Measurements from ENCODE around the gene LRP2. TPM values are rescaled to one million over a fixed set of nuclear protein-coding genes. Genes with fewer than 3 reads are reported as not detected.

The LRP2 gene
- total RNA-seq, 4 donors from 2014 or later = not detected

GRCh38 chr2:169086893-169087467 is 275.4 kb downstream of the LRP2 start:
- Histone ChIP-seq H3K4me1 (no peaks in the 10 kb centered on the region), H3K4me3 (no peak overlapping the region), H3K36me3 (no peaks in the 10 kb centered on the region), H3K27me3 (no peaks in the 10 kb centered on the region), H3K27ac (no peak overlapping the region), H3K9me3 (no peaks in the 10 kb centered on the region)
- 92 to 95% methylated on average over 3 of the region's 3 CpGs for WGBS, 2 donors
- DNase-seq (ENCODE audit: low spot score in 2 of 2) = no peak
- no peak for TF ChIP-seq EP300 (IDR thresholded peaks at IDR 0.05)
- TF ChIP-seq POLR2A (IDR thresholded peaks at IDR 0.05) = no peak
- TF ChIP-seq, protein P1, sequence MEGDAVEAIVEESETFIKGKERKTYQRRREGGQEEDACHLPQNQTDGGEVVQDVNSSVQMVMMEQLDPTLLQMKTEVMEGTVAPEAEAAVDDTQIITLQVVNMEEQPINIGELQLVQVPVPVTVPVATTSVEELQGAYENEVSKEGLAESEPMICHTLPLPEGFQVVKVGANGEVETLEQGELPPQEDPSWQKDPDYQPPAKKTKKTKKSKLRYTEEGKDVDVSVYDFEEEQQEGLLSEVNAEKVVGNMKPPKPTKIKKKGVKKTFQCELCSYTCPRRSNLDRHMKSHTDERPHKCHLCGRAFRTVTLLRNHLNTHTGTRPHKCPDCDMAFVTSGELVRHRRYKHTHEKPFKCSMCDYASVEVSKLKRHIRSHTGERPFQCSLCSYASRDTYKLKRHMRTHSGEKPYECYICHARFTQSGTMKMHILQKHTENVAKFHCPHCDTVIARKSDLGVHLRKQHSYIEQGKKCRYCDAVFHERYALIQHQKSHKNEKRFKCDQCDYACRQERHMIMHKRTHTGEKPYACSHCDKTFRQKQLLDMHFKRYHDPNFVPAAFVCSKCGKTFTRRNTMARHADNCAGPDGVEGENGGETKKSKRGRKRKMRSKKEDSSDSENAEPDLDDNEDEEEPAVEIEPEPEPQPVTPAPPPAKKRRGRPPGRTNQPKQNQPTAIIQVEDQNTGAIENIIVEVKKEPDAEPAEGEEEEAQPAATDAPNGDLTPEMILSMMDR (IDR thresholded peaks at IDR 0.05) = no peak

DNA sequence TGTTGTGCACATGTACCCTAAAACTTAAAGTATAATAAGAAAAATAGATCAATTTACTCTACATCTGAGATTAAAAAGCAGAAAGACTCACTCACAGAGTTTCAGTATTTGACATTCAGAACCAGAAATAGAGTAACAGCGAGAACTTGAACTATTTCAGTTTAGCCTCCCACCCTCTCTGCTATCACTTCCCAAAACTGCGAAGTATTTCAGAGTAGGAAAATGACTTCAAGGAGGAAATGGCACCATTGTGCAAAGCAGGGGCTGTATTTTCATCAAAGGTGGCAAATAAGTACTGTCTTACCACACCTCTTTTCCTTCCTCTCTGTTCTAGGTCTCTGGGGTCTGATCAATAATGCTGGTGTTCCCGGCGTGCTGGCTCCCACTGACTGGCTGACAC is 279.3 kb downstream of the LRP2 start:
- H3K36me3 ChIP-seq = no peaks in the 10 kb centered on the region
- no peaks in the 10 kb centered on the region for H3K27me3 ChIP-seq
- no peaks in the 10 kb centered on the region for H3K9me3 ChIP-seq
- TF ChIP-seq, protein P1 (IDR thresholded peaks at IDR 0.05) = no peak
- TF ChIP-seq EP300 (IDR thresholded peaks at IDR 0.05) (no peak), POLR2A (IDR thresholded peaks at IDR 0.05) (no peak)
- no peak for DNase-seq (ENCODE audit: low spot score in 2 of 2)
- no peak overlapping the region for H3K4me3 ChIP-seq
- WGBS, 2 donors = 74 to 75% methylated on average over 4 of the region's 4 CpGs
- H3K4me1 ChIP-seq = no peaks in the 10 kb centered on the region
- no peak overlapping the region for H3K27ac ChIP-seq

DNA sequence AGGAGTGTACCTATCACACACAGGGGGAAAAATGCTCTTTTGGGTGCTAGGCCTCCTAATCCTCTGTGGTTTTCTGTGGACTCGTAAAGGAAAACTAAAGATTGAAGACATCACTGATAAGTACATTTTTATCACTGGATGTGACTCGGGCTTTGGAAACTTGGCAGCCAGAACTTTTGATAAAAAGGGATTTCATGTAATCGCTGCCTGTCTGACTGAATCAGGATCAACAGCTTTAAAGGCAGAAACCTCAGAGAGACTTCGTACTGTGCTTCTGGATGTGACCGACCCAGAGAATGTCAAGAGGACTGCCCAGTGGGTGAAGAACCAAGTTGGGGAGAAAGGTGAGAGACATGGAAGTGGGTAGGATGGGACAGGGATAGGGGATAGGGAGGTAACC is 280.8 kb downstream of the LRP2 start:
- Histone ChIP-seq H3K4me1 (no peaks in the 10 kb centered on the region), H3K4me3 (no peak overlapping the region), H3K9me3 (no peaks in the 10 kb centered on the region), H3K27me3 (no peaks in the 10 kb centered on the region), H3K27ac (no peak overlapping the region), H3K36me3 (no peaks in the 10 kb centered on the region)
- no peak for DNase-seq (ENCODE audit: low spot score in 2 of 2)
- WGBS, 2 donors = 82 to 89% methylated on average over 5 of the region's 5 CpGs
- TF ChIP-seq POLR2A (IDR thresholded peaks at IDR 0.05) (no peak), EP300 (IDR thresholded peaks at IDR 0.05) (no peak)
- TF ChIP-seq, protein P1 (IDR thresholded peaks at IDR 0.05) = no peak

- H3K27ac ChIP-seq = no peak overlapping the region
- H3K27me3 ChIP-seq = no peaks in the 10 kb centered on the region
- DNase-seq (ENCODE audit: low spot score in 2 of 2) = no peak
- no peaks in the 10 kb centered on the region for H3K9me3 ChIP-seq
- TF ChIP-seq POLR2A (IDR thresholded peaks at IDR 0.05) = no peak
- TF ChIP-seq, protein P1 (IDR thresholded peaks at IDR 0.05) = no peak
- no peak for TF ChIP-seq EP300 (IDR thresholded peaks at IDR 0.05)
- H3K4me3 ChIP-seq = no peak overlapping the region
- 76 to 87% methylated on average over 2 of the region's 2 CpGs for WGBS, 2 donors
- H3K36me3 ChIP-seq = no peaks in the 10 kb centered on the region
- no peaks in the 10 kb centered on the region for H3K4me1 ChIP-seq
Measured at GRCh38 chr2:169080250-169081069, 281.9 kb downstream of the LRP2 start.

GRCh38 chr2:169077674-169078240 is 284.6 kb downstream of the LRP2 start:
- Histone ChIP-seq H3K36me3 (no peaks in the 10 kb centered on the region), H3K27ac (no peak overlapping the region), H3K27me3 (no peaks in the 10 kb centered on the region), H3K4me1 (no peaks in the 10 kb centered on the region), H3K4me3 (no peak overlapping the region), H3K9me3 (no peaks in the 10 kb centered on the region)
- DNase-seq (ENCODE audit: low spot score in 2 of 2) = no peak
- TF ChIP-seq, protein P1 (IDR thresholded peaks at IDR 0.05) = no peak
- TF ChIP-seq EP300 (IDR thresholded peaks at IDR 0.05) (no peak), POLR2A (IDR thresholded peaks at IDR 0.05) (no peak)
- WGBS, 2 donors = 28 to 42% methylated on average over 2 of the region's 2 CpGs
